GM21423 (cell line): ENCODE data around the gene HDAC4.

ENCODE experiments used
- ATAC-seq: cut with Tn5 transposase; IDR thresholded peaks from one replicate; pipeline ENCODE4 v1.9.1; 2021; ENCODE audit warnings: mild to moderate bottlenecking, moderate library complexity; ENCODE audit not compliant: unreplicated experiment

HDAC4 gene

DNA sequence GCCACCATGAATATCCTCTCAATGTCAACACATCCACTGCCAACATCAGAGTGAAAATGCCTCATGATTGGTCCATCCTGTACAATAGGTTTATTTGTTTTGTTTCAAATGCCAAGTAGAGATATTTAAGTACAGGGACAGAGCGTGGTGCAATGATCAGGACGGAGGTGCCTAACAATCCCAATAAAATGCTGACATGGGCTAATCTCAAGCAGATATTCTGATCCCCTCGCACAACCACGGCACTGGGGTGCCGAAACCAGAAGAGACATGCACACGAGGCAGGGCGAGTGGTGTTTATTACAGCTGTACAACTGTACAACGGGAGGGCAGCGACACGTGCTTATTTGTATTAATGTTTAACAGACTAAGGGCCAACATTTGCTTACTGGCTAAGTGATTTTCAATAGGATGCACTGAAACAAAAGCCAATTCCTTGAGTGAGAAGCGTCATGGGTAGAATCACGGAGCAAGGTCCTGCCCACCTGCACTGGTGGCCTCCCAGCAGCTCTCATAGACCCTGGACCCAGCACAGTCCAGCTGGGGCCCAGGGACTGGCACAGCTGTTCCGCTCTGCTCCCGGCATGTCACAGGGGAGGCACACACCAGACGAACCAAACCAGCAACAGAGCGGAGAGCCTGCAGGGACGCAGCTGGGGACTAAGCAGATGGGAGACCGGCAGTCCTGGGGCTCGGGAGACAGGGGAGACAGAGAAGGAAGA, 101.4 kb downstream of the HDAC4 start:
- no peak for ATAC-seq

DNA sequence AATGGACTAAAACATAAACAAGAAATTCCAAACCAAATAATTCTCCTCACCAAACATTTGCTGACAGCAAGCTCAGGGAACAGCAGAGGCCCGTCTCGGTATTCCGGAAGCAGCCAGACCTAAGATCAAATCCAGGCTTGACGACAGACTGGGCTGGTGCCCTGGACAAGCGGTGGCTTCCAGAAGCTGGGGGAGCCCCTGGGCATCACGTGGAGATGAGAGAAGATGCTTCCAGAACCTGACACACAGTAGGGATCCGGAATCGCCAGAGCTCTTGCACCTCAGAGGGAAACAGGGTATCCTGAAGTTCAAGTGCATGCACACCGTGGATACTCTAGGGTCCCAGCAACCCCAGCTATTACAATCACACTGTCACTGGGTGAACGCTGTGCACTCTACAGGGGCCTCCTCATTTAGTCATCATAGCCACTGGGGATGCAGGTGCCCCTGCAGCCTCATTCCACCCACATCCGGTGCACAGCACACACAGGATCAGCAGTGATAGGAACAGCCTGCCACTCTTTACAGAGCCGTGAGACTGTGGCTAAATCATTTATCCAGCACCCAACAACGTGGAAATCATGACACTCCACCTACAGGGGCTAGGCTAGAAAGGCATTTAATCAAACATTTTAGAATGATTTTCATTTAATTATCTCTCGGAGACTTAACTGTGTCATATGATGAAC, 102.6 kb downstream of the HDAC4 start:
- no peak for ATAC-seq

DNA sequence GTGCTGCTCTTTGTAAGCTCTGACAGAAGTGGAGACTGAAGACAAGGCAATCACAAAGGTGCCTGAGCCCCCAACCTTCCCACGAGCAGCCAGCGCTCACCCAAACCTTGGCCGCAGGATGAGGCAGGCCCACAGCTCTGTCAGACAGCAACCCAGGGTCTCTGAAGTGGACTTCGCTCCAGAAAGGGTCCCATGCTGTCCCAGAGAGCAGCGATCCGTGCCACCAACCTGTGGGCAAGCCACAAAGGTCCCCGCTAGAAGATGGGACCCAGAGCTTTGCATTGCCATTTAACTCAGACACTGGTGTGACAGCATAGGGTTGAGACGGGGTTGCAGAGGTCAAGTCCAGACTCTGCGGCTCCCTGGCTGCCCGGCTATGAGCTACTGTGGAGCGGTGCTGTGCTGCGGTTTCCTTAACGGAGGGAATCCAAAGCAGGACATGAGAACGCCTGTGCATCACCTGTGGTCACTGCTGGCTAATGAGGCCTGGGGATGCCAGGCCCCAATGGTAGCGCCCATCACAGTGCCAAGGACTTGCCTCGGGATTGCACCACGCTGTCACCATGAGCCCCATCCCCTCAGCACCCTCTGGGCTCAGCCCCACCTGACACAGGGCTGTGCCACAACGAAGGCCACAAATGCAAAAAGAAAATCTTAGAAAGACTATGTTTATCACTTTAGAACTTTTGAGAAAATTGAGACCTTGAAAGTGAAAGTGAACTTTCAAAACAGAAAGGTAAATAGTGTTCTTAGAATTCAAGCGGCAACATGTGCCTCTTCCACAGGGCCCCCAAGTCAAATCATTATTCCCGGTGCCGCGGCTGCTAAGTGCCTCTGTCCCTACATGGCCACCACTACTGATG, 103.4 kb downstream of the HDAC4 start:
- no peak for ATAC-seq

DNA sequence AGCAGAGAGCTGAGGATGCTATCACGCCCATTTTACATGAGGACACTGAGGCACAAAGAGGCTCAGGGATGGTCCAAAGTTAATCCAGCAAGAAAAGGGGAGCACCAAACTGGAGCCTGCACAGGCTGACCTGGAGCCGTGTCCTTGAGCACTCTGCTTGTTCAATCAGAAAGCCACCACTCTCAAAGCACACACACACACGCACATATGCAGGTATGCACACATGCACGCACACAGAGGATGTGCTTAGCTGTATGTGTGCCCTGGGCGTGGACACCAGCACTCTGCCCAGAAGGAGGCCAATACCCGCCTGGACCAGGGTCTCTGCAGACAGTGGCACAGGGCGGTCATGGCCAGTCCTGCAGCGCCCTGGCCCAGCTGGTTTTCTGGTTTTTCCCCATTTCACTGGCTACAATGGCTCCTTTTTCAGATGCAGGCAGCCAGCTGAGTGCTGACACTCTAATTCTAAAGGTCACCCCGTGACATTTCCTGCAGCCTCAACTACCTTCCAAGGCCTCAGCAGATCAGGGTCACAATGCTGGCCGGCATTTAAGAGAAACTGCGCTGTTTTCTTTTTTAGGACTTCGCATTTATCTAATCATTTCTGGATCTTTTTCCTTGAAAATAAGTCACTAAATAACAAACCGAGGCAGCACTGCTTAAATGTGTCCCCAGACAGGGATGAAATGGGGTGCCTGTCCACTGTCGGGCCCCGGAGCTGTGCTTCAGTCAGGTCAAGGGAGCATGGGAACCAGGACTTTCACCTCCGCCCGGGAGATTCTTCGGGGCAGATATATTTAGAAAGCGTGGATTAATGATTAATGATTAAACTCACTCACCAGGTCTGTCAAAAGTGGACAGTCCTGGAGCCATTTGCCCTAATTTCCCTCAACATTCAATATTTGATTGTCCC, 104.5 kb downstream of the HDAC4 start:
- ATAC-seq, result no peak

DNA sequence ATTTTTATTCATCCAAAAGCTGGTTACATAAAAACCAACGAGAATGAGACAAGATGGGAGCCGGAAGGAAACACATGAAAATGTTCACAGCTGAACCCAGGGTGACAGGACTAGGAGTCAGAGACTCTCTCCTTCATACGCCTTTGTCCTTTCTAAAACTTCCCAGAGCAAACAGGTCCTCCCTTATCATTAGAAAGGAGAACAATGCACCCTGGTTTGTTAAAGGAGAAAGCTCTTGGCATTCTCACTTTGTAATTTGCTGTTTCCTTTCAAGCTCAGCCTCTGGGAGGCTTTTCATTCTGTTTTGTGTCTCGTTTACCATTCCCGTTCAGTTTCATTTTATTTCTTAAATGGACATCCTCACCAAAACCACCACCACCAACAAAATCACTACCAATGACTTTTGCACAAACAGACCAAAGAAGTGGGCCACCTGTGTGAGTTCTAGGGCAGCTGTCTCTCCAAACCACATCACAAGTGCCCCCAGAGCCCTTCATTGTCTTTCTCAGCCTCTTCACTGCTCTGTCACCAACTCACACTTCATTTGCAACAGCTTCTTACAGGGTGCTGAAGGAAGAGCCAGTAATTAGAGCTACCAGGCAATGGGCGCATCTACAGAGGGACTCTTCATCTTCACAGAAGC, 105.3 kb downstream of the HDAC4 start:
- ATAC-seq, result no peak

DNA sequence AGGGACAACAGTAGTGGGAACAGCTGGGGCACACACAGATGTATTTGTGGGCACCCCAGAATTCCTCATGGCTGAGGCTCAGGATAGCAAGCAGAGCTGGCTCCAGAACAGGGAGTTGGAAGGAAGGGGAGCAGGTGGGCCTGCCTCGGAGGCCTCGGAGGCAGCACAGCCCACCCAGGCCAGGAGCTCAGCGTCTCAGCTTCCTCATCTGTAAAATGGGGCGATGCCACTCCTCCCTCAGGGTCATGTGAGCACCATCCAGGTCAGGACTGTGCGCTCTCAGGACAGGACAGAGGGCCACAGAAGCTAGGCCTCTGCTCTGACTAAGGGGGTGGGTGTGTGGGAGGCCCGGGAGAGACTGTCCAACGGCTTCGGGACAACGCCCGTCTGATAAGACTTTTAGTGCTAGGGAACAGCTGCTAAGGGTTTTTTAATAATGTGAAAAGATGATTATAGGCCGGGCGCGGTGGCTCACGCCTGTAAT, 106.2 kb downstream of the HDAC4 start:
- no peak for ATAC-seq

DNA sequence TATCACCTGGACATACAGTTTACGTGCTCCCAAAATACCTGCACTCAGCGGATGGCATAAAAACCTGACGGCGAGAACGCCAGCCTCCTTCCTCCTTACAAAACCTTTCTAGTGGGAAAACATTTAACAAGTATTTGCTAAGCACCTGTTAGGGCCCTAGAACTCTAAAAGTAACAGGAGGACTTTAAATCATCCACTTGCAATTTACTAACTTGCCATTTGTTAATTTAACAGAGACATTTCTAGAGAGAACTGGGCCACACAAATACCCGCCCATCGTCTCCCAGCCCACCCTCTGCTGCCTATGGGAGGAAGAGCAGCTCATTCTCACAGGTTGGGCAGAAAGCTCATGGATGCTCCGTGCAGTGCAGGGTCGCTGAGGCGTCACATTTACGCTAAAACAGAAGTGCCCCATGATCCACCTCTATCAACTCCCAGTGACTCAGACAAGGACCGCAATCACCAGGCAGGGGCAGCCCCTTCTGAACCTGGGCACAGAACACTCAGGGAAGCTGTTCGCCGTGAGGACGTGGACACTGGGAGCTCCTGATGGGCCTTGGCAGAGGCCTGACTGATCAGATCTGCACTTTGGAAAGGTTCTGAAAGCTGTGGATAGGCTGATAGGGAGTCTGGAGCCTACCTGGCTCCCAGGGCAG, 106.9 kb downstream of the HDAC4 start:
- ATAC-seq, result peak; percentile 42

DNA sequence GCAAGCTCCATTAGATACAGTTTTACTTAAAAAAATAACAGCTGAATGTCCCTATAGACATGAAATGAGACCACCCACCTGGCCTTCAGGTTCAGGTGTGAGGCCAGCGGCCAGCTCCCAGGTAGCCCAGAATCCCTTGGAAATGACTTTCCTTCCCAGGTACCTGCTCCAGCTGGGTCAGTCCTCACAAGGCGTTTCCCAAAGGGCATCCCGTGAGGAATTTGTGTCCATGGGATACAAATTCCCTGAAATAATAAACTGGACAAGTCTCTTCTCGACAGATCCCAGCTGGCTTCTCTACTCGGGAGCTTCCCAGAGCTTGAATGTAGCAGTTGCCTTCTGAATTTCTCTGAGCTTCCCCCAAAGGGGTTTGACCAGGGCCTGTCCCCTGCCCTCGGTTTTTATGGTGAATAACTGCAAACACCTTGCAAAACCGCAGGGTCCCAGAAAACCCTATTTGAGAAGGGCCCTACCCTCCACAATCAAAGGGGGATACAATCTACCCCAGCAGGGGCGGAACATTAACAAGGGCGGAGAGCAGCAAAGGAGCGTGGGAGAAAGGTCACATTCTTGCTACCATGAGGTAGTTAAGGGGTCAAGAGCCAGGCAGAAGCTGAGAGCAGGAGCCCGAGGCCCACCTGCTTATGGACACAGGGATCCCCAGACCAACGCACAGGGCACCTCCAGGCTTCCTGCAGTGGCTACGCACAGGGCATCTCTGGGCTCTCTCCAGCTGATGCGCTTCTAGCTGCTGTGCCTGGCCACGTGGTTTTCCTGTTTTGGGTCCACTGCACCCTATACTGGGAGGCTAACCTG, 107.7 kb downstream of the HDAC4 start:
- no peak for ATAC-seq

DNA sequence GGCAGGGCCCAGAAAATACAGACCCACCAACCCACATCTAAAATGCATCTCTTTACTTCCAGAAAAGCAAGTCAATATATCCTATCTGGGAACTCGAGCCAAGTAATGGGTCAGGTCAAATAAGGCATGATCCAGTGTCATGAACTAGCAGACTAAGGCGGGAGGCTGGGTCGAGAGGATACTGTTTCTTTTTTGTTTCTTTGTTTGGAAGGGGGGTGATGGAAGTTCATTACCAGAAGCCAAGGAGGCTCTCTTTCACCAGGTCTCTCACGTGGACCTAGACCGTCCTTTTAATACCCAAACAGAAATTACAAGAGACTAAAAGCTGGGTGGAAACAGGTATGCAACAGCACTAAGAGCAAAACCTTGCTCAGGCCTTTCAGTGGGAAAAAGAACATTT, 108.3 kb downstream of the HDAC4 start:
- ATAC-seq, result no peak

DNA sequence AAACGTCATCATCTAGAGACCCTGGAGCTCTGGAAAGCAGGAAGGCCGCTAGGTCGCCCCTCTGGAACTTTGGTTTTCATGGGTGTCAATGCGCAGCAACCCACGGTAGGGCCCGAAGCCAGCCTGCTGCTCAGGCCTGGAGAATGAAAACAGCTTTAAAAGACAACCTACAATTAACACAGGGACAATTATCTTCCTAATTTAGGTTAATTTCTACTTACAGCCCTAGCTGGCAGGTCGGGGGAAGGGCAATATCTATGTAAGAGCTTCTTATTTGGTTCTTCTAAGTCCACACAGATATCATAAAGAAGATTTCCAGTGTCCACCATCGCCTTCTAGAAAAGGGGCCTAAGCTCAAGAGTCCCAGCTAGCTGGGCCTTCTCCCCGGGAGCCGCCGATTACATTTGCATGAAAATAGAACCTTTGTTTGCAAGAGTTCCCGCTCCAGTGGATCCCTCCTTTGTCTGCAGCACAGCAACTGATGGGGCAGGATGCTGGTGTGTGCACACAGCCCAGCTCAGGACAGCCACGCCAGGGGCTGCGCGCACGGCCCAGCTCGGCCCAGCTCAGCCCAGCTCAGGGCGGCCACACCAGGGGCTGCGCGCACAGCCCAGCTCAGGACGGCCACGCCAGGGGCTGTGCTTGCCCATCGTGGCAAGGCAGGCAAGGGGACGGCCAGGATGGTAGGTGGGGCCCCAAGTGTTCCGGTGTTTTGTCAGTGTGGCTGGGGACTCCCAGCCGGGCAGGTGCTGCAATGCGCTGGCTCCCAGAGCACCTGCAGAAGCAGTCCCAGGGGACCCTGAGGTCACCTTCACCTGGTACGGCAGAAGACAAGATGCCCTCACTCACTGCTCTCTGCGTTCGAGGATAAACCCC, 109.1 kb downstream of the HDAC4 start:
- no peak for ATAC-seq

DNA sequence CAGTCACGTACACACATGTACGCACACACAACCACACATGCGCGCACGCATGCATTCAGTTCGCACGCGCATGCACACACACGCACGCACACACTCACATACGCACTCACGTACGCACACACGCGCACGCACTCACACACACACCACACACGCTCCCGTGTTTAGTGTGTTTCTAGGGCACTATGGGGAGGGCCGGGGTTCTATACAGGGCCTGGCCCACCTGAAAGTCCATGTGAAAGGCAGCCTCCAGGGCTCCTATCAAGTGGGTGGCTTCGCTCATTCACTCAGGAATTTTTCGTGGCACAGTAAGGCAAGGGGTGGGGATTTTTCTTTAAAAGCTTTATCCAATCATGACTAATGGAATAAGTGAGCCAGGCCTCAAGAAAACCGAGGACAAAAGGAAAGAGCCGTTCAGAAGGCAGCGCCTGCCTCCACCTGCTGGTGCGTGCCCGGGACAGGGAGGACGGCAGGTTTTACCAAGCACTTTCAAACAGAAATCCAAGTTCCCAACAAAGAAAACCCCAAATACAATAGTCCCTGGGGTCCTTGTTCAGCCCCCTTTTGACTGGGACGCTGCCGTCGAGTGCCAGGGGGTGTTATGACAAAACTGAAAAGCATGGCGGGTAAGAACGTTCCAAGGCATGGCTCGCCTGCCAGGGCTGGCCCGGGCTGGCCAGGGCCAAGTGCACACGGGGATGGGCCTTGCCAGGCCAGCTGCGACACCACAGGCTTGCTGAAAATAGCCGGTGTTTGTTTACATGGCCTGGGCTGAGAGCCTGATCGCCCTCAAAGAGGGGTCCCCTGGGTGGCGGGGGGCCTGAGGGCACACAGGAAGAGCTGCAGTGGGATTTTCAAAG, 110.0 kb downstream of the HDAC4 start:
- ATAC-seq, result no peak

DNA sequence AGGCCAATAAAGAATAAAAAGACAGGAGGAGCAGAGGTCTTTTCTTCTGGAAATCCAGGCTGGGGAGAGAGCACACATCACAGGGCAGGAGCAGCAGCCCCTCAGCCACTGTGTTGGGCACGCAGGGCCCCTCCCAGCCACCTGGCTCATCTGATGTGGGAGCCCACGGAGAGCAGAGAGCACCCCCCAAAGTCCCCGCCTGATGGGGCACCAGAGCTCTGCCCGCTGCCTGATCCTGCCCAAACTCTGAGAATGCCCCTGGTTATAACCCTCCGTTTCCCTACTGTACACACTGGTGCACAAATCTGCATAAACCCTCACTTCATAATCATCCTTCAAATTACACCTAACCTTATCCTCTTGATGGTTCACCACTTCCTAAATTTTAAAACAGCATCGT, 111.3 kb downstream of the HDAC4 start:
- peak; percentile 10 for ATAC-seq

DNA sequence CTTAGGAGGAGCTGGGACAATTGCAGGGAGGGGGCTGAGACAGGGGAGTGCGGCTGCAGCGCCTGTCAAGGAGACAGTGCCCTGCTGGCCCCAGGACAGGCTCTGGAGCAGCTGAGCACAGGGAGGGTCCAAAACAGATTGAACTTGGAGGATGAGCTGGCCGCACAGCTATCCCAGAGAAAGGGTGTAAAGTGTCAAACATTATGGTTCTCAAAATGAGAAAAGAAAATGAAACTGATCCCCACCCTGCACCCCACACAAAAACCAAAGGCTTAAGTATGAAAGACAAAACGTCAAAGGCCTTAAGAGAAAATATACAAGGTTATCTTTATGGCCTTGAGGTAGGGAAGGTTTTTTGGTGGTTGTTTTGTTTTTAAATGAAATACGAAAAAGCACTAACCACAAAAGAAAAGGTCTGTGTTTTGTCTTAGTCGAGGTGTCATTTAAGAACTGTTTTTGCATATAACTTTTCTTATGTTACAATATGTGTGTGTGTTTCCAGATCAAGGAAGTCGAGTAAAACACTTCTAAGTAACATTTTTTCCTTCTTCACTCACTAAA, 111.8 kb downstream of the HDAC4 start:
- ATAC-seq, result peak; percentile 53

DNA sequence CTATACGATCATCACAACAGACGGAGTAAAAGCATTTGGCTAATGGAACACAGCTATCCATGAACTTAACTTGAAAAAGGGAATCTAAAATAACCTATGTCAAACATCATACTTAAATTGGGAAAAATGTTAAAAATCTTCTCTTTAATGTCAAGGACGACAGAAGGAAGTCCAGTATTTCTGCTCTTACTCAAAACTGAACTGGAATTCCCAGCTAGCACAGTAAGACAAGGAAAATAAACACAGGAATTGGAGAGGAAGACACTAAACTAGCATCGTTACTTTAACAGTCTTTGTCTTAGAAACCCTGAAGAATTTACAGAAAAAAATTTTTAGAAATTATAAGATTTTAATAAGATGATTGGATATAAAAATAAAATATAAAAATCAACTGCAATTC, 112.6 kb downstream of the HDAC4 start:
- ATAC-seq, result no peak

DNA sequence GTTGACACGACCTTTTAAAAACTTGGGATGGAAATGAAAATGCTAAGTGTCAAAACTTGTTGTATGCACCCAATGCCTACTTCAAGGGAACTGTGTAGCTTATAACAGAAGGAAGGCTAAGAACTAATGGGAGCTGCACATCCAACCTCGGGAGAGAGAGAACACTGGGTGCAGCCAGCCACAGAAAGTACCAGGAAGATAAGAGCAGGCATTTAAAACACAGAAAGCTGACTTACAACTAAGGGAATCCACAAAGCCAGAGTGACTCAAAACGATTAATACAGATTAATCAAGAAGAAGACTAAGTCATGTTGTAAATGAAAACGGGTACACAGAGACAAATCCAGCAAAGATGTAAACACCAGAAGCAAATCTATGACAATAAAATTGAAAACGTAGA, 113.4 kb downstream of the HDAC4 start:
- no peak for ATAC-seq

DNA sequence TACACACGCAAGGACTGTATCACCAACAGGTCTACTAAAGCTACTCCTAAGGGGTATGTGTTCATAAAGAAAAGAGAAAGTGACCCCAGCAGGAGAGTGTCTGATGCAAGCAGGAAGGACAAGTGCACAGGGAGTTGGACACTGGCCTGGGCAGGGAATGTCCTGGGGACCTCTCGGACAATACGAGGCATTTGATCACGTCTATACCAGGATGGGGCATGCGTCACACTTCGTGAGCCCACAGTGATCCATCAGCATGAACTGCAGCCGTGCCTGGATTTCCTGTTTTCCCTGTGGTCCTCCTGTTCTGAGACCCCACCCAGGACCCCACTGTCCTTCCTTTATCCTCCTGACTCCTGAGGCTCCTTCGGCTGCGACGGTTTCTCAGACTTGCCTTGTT, 113.9 kb downstream of the HDAC4 start:
- no peak for ATAC-seq

DNA sequence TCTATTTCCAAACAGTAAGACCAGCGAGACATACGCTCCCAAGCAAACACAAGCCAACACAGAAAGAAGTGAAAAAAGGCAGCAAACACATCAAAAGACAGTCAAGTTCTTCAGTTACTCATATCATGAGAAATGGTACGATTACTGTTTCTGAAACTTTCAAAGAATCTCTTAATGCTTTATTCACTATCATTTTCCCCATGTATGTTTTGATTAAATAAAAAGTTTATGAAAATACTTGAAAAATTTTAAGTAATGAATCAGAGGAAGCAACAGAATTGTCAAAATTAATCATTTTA, 114.9 kb downstream of the HDAC4 start:
- ATAC-seq, result no peak
